ENCODE results near the gene NRBF2. TPM values are rescaled to one million over a fixed set of nuclear protein-coding genes. Genes with fewer than 3 reads are reported as not detected.

The NRBF2 gene
- total and polyA plus RNA-seq, 9 of the 15 experiments (the other 6 are each of a cell fraction or from before 2014, with no cell fraction given): 20.8 to 52.1 (median 30.5) TPM

DNA sequence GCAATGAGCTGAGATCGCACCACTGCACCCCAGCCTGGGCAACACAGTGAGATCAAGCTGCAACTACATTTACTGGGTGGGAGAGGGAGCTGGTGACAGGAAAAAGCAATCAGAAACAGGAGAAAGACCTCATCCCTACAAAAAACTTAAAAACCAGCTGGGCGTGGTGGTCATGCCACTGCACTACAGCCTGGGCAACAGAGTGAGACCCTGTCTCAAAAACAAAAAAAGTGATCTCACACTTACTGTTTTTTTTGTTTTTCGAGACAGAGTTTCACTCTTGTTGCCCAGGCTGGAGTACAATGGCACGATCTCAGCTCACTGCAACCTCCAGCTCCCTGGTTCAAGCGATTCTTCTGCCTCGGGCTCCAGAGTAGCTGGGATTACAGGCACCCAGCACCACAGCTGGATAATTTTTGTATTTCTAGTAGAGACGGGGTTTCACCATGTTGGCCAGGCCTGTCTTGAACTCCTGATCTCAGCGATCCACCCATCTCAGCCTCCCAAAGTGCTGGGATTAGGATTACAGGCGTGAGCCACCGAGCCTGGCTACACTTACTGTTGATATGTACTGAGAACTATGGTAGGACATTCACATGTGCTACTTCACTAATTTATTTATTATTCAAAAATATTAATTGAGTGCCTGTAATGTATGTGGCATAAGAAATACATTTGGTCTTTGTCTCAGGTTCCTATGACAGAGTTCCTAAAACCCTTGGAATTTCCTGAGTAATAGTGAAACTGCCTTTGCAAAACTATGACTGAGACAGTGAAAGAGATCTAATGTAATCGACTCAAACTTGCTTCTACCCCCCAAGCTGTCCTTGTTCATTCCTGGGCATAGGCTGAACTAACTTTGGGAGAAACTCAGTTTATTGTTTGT lies 27.7 kb upstream of the NRBF2 start (continued):
- TF ChIP-seq RCOR1 (IDR thresholded peaks at IDR 0.05; ENCODE audit: borderline replicate concordance in 1 of 2, low read depth in 2 of 2, low read length in 2 of 2) (no peak), MEF2D (tag; conservative IDR thresholded peaks at IDR 0.05; ENCODE audit: low read depth) (0 out of 2 replicates have a peak, but pooled peaks have one; percentile 5), MTA3 (IDR thresholded peaks at IDR 0.05; ENCODE audit: borderline replicate concordance) (no peak), JUND (IDR thresholded peaks at IDR 0.05; ENCODE audit: borderline replicate concordance, low read depth, low read length) (no peak), JUND (tag; IDR thresholded peaks at IDR 0.05; ENCODE audit: borderline replicate concordance, low read depth, low read length) (no peak), ZNF444 (CRISPR knock-in tag; IDR thresholded peaks at IDR 0.05) (no peak), BCOR (IDR thresholded peaks at IDR 0.05) (no peak), POLR2H (tag; IDR thresholded peaks at IDR 0.05; ENCODE audit: low read depth) (no peak)
- TF ChIP-seq, protein P1, sequence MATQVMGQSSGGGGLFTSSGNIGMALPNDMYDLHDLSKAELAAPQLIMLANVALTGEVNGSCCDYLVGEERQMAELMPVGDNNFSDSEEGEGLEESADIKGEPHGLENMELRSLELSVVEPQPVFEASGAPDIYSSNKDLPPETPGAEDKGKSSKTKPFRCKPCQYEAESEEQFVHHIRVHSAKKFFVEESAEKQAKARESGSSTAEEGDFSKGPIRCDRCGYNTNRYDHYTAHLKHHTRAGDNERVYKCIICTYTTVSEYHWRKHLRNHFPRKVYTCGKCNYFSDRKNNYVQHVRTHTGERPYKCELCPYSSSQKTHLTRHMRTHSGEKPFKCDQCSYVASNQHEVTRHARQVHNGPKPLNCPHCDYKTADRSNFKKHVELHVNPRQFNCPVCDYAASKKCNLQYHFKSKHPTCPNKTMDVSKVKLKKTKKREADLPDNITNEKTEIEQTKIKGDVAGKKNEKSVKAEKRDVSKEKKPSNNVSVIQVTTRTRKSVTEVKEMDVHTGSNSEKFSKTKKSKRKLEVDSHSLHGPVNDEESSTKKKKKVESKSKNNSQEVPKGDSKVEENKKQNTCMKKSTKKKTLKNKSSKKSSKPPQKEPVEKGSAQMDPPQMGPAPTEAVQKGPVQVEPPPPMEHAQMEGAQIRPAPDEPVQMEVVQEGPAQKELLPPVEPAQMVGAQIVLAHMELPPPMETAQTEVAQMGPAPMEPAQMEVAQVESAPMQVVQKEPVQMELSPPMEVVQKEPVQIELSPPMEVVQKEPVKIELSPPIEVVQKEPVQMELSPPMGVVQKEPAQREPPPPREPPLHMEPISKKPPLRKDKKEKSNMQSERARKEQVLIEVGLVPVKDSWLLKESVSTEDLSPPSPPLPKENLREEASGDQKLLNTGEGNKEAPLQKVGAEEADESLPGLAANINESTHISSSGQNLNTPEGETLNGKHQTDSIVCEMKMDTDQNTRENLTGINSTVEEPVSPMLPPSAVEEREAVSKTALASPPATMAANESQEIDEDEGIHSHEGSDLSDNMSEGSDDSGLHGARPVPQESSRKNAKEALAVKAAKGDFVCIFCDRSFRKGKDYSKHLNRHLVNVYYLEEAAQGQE (IDR thresholded peaks at IDR 0.05; ENCODE audit: borderline replicate concordance): no peak
- TF ChIP-seq, protein P1 (CRISPR knock-in tag; IDR thresholded peaks at IDR 0.05; ENCODE audit: low read depth): no peak
